ENCODE data around the gene CHPF.

DNA sequence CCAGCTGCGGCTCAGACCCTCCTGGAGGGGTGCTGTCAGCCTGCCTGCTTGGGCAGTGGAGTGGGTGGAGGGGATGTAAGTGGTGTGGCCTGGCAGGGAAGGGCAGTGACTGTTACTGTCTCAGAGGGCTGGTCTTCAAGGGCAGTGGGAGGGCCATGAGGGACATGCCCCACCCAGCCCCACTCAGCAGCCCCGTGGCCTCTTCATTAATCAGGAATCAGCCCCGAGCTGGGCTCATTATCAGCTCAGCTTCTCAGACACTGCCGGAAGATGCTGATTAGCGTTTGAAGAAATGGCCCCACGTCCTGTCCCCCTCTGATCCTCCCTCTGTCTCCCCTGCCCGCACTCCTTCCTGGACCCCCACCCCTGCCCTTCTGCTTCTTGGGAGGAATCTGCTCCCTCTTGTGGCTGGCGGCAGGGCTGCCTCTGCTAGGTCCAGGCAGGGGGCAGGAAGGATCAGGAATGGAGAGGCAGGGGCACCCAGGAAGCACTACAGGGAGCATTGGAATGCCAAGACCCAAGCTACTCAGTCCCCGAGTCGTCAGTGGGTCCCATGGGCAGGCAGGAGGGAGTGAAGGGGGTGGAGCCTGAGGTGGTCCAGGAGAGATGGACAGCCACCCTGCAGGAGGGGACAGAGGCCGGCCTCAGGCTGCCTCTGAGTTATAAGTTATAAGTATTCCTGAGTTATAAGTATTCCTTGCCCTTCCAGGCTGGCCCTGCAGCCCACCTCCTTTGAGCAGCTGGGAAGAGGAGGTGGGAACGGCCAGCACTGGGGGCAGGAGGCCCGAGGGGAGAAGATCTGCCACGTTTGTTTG lies 22.3 kb downstream of the CHPF start:
- TF ChIP-seq FOXA1 (IDR thresholded peaks at IDR 0.05) = no peak
- TF ChIP-seq FOXM1 (IDR thresholded peaks at IDR 0.05; ENCODE audit: borderline replicate concordance) = no peak
- TF ChIP-seq ZNF384 (IDR thresholded peaks at IDR 0.05) = no peak
- no peak for TF ChIP-seq SP1 (IDR thresholded peaks at IDR 0.05)
- TF ChIP-seq SUZ12 (IDR thresholded peaks at IDR 0.05) = no peak
- no peak for TF ChIP-seq BHLHE40 (IDR thresholded peaks at IDR 0.05; ENCODE audit: borderline replicate concordance)
- no peak for TF ChIP-seq NFRKB (IDR thresholded peaks at IDR 0.05)
- TF ChIP-seq CTBP1 (IDR thresholded peaks at IDR 0.05; ENCODE audit: borderline replicate concordance) = no peak
- no peak for TF ChIP-seq ELF4 (IDR thresholded peaks at IDR 0.05)
- TF ChIP-seq ARNT (IDR thresholded peaks at IDR 0.05) = no peak
- TF ChIP-seq FOXK2 (IDR thresholded peaks at IDR 0.05) = no peak
- no peak for TF ChIP-seq TARDBP (IDR thresholded peaks at IDR 0.05)
- TF ChIP-seq HDGF (IDR thresholded peaks at IDR 0.05; ENCODE audit: borderline replicate concordance) = no peak
- TF ChIP-seq L3MBTL2 (conservative IDR thresholded peaks at IDR 0.05) = no peak
